ENCODE data around the gene RPL28. TPM values are rescaled to one million over a fixed set of nuclear protein-coding genes. Genes with fewer than 3 reads are reported as not detected.
A peak's percentile ranks its signal among the peaks of the same experiment; 100 is the strongest.
"Not testable (repeated sequence)": the region's sequence is repeated elsewhere in the genome, so short reads cannot be mapped to it uniquely, and the experiment has no call there.

Gene RPL28
- total and polyA plus RNA-seq, 9 donors = 391 to 2,645 (median 2,257) TPM

GRCh38 chr19:55406091-55406825, 20.5 kb downstream of the RPL28 start:
- DNase-seq = no peak
- Histone ChIP-seq H3K27me3 (no peaks in the 10 kb centered on the region), H3K4me1 (ENCODE audit: insufficient read depth) (peaks cover 8% of the 10 kb centered on the region), H3K4me3 (peak overlapping the region; percentile 98), H3K36me3 (no peaks in the 10 kb centered on the region), H3K9me3 (no peaks in the 10 kb centered on the region), H3K27ac (no peak overlapping the region)
- TF ChIP-seq POLR2A (IDR thresholded peaks at IDR 0.05) (no peak), EP300 (IDR thresholded peaks at IDR 0.05) (no peak)
- TF ChIP-seq, protein P1, sequence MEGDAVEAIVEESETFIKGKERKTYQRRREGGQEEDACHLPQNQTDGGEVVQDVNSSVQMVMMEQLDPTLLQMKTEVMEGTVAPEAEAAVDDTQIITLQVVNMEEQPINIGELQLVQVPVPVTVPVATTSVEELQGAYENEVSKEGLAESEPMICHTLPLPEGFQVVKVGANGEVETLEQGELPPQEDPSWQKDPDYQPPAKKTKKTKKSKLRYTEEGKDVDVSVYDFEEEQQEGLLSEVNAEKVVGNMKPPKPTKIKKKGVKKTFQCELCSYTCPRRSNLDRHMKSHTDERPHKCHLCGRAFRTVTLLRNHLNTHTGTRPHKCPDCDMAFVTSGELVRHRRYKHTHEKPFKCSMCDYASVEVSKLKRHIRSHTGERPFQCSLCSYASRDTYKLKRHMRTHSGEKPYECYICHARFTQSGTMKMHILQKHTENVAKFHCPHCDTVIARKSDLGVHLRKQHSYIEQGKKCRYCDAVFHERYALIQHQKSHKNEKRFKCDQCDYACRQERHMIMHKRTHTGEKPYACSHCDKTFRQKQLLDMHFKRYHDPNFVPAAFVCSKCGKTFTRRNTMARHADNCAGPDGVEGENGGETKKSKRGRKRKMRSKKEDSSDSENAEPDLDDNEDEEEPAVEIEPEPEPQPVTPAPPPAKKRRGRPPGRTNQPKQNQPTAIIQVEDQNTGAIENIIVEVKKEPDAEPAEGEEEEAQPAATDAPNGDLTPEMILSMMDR (IDR thresholded peaks at IDR 0.05) = no peak
- WGBS, 3 donors = 67 to 75% (median 75%) methylated on average over 14 of the region's 14 CpGs
- intact Hi-C loops (cut with DNase I) = no loop called here

- no peak for TF ChIP-seq EP300 (IDR thresholded peaks at IDR 0.05)
- no peak for TF ChIP-seq POLR2A (IDR thresholded peaks at IDR 0.05)
- TF ChIP-seq, protein P1 (IDR thresholded peaks at IDR 0.05) = no peak
- DNase-seq = peak in 1 of 5 donors; percentile 50
- H3K4me1 ChIP-seq (ENCODE audit: insufficient read depth) = peaks cover 8% of the 10 kb centered on the region
- peak overlapping the region; percentile 93 to 98 for H3K27ac ChIP-seq
- no peaks in the 10 kb centered on the region for H3K9me3 ChIP-seq
- no peaks in the 10 kb centered on the region for H3K36me3 ChIP-seq
- H3K27me3 ChIP-seq = no peaks in the 10 kb centered on the region
- H3K4me3 ChIP-seq = peak overlapping the region; percentile 98
- intact Hi-C loops (cut with DNase I) = no loop called here
- 3 to 11% (median 8%) methylated on average over 20 to 35 of the region's 35 CpGs for WGBS, 3 donors
Measured at GRCh38 chr19:55406826-55407549, 21.3 kb downstream of the RPL28 start.

DNA sequence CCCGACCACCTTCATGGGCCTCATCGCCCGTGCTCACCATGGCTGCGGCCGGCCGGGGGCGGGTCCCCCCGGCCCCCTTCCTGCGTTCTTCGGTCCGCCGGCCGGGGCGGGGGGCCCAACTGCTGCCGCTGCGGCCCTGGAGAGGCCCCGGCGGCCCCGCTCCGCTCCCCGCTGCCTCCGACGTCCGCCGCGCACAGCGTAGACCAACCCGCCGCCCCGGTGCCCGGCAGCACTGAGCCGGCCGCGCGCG, 21.7 kb downstream of the RPL28 start, which contains the start of gene UBE2S:
Gene UBE2S (minus strand): TSS at position 239 of the 250 bp plus-strand sequence. CDS start 199 bp downstream, at position 40.
- H3K36me3 ChIP-seq; intact Hi-C loops (cut with DNase I); H3K4me1 ChIP-seq (ENCODE audit: insufficient read depth); DNase-seq; H3K27me3 ChIP-seq; H3K9me3 ChIP-seq: not testable (repeated sequence)
- Histone ChIP-seq H3K4me3 (peak within 1 kb of the TSS; percentile 98), H3K27ac (peak within 1 kb of the TSS; percentile 93 to 98)
- peak; percentile 87 for TF ChIP-seq POLR2A (IDR thresholded peaks at IDR 0.05)
- WGBS, 3 donors = 0 to 1% (median 1%) methylated on average over 34 to 36 of the region's 36 CpGs

DNA sequence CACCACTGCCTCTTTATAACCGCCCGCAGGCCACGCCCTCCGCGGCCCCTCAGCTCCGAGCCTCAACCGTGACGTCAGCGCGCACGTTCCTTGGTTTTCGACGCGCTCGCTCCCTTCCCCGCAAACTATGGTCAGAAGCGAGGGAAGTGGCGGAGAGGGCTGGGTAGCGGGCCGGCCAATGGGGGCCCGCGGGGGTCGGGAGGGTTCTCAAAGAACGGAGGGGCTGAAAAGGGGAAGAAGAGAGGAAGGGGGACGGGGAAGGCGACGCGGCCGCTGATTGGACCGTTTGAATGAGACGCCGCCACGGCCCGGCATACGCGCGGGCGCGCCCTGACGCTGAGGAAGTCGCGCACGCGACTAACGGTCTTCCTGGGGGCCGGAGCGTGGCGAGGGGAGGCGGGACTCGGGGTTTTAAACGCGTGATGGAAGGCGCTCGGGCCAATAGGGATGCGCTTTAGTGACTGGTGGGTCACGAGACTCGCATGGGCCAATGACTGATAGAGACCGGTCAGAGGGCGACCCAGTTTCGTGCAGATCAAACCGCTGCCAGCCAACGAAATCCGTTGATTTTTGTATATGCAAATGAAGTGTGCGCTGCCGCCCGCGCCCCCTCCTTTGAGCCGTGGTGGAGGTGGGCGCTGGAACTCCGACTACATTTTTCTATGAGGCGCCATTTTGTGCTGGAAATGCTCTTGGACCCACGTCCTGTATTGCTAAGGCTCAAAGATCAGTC, 22.2 kb downstream of the RPL28 start:
- Histone ChIP-seq H3K9me3 (no peaks in the 10 kb centered on the region), H3K4me3 (peak overlapping the region; percentile 98), H3K4me1 (ENCODE audit: insufficient read depth) (peaks cover 8% of the 10 kb centered on the region), H3K36me3 (no peaks in the 10 kb centered on the region), H3K27ac (peak overlapping the region; percentile 93 to 98), H3K27me3 (no peaks in the 10 kb centered on the region)
- DNase-seq = peak; percentile 96 to 98 (median 97)
- WGBS, 3 donors = 0 to 1% (median 1%) methylated on average over 72 of the region's 72 CpGs
- intact Hi-C loops (cut with DNase I) = no loop called here
- no peak for TF ChIP-seq POLR2A (IDR thresholded peaks at IDR 0.05)
- peak; percentile 36 for TF ChIP-seq EP300 (IDR thresholded peaks at IDR 0.05)
- TF ChIP-seq, protein P1 (IDR thresholded peaks at IDR 0.05) = no peak

Measured in ovary (tissue), 9 donors.